Ishikawa (cell line): ENCODE results near the gene TLE1.

Source experiments
- CEBPB ChIP-seq: IDR thresholded peaks from 2 replicates; pipeline ENCODE4 v1.6.1; 2012
- EGR1 ChIP-seq: IDR thresholded peaks from 2 replicates; pipeline ENCODE4 v1.6.1; 2012
- EP300 ChIP-seq: IDR thresholded peaks from 2 replicates; pipeline ENCODE4 v1.6.1; 2012; ENCODE audit warnings: borderline replicate concordance
- FOXM1 ChIP-seq: IDR thresholded peaks from 2 replicates; pipeline ENCODE4 v1.6.1; 2012; ENCODE audit warnings: low read depth, borderline replicate concordance
- MAX ChIP-seq: IDR thresholded peaks from 2 replicates; pipeline ENCODE4 v1.6.1; 2012
- NFIC ChIP-seq: IDR thresholded peaks from 2 replicates; pipeline ENCODE4 v1.6.1; 2012
- RAD21 ChIP-seq: IDR thresholded peaks from 2 replicates; pipeline ENCODE4 v1.6.1; 2012; ENCODE audit warnings: low read depth
- REST ChIP-seq: IDR thresholded peaks from 2 replicates; pipeline ENCODE4 v1.6.1; 2012; ENCODE audit warnings: low read depth, mild to moderate bottlenecking
- TAF1 ChIP-seq: IDR thresholded peaks from 2 replicates; pipeline ENCODE4 v1.6.1; 2012; ENCODE audit warnings: low read depth, mild to moderate bottlenecking
- TEAD4 ChIP-seq: IDR thresholded peaks from 2 replicates; pipeline ENCODE4 v1.6.1; 2012
- YY1 ChIP-seq: IDR thresholded peaks from 2 replicates; pipeline ENCODE4 v1.6.1; 2012; ENCODE audit warnings: low read depth

- TF ChIP-seq YY1, result no peak
- no peak for TF ChIP-seq TEAD4
- TF ChIP-seq EP300, result no peak
- TF ChIP-seq RAD21, result no peak
- TF ChIP-seq REST, result no peak
- no peak for TF ChIP-seq CEBPB
- TF ChIP-seq MAX, result no peak
- no peak for TF ChIP-seq EGR1
- TF ChIP-seq FOXM1, result no peak
- TF ChIP-seq TAF1, result no peak
- no peak for TF ChIP-seq NFIC
These were observed 38.5 kb downstream of the TLE1 start for GRCh38 chr9:81650586-81651515.
